ENCODE measurements around the gene TLL2. TPM values are rescaled to one million over a fixed set of nuclear protein-coding genes. Genes with fewer than 3 reads are reported as not detected.
A peak's percentile ranks its signal among the peaks of the same experiment; 100 is the strongest.

Gene TLL2
- total and polyA plus RNA-seq, 7 donors = 0.22 to 0.64 (median 0.32) TPM

GRCh38 chr10:96416643-96417042 is 97.1 kb downstream of the TLL2 start:
- Histone ChIP-seq H3K27ac (no peak overlapping the region), H3K4me1 (peaks cover 14% of the 10 kb centered on the region)
- intact Hi-C loops (cut with DNase I) = no loop called here

GRCh38 chr10:96415891-96416554 is 97.7 kb downstream of the TLL2 start:
- Histone ChIP-seq H3K27ac (no peak overlapping the region), H3K4me3 (no peak overlapping the region), H3K4me1 (peaks cover 14% of the 10 kb centered on the region), H3K36me3 (ENCODE audit: insufficient read depth in 1 of 2, low read depth in 1 of 2) (no peaks in the 10 kb centered on the region), H3K9me3 (no peaks in the 10 kb centered on the region), H3K27me3 (ENCODE audit: insufficient read depth in 3 of 3, low read length in 2 of 3) (no peaks in the 10 kb centered on the region)
- intact Hi-C loops (cut with DNase I) = no loop called here
- no peak for ATAC-seq
- no peak for TF ChIP-seq CTCF (IDR thresholded peaks at IDR 0.05)
- DNase-seq = no peak
- 93% methylated on average over 5 of the region's 5 CpGs for WGBS, 3 donors

More at GRCh38 chr10:96416643-96417042, 97.1 kb downstream of the TLL2 start:
- H3K4me3 ChIP-seq = no peak overlapping the region
- no peaks in the 10 kb centered on the region for H3K9me3 ChIP-seq
- no peaks in the 10 kb centered on the region for H3K36me3 ChIP-seq (ENCODE audit: insufficient read depth in 1 of 2, low read depth in 1 of 2)
- ATAC-seq = peak in 2 of 4 donors; percentile 43 to 54
- no peak for TF ChIP-seq CTCF (IDR thresholded peaks at IDR 0.05)
- no peaks in the 10 kb centered on the region for H3K27me3 ChIP-seq (ENCODE audit: insufficient read depth in 3 of 3, low read length in 2 of 3)
- WGBS, 3 donors = 49 to 62% (median 55%) methylated on average over 7 of the region's 7 CpGs
- peak; percentile 35 to 69 for DNase-seq

GRCh38 chr10:96415150-96415890 is 98.4 kb downstream of the TLL2 start:
- peaks cover 0 to 5% (median 2%) of the 10 kb centered on the region in 3 donors for H3K27me3 ChIP-seq (ENCODE audit: insufficient read depth in 3 of 3, low read length in 2 of 3)
- DNase-seq (no peak), ATAC-seq (no peak)
- intact Hi-C loops (cut with DNase I) = no loop called here
- H3K9me3 ChIP-seq = no peaks in the 10 kb centered on the region
- H3K36me3 ChIP-seq (ENCODE audit: insufficient read depth in 1 of 2, low read depth in 1 of 2) = no peaks in the 10 kb centered on the region
- H3K4me3 ChIP-seq = no peak overlapping the region
- WGBS, 3 donors = 96 to 100% (median 100%) methylated on average over 1 of the region's 1 CpG
- TF ChIP-seq CTCF (IDR thresholded peaks at IDR 0.05) = no peak
- H3K27ac ChIP-seq = no peak overlapping the region
- H3K4me1 ChIP-seq = peaks cover 14% of the 10 kb centered on the region

GRCh38 chr10:96414303-96414702 is 99.4 kb downstream of the TLL2 start:
- no peak overlapping the region for H3K4me3 ChIP-seq
- peaks cover 0 to 7% (median 3%) of the 10 kb centered on the region in 3 donors for H3K27me3 ChIP-seq (ENCODE audit: insufficient read depth in 3 of 3, low read length in 2 of 3)
- no peak for TF ChIP-seq CTCF (IDR thresholded peaks at IDR 0.05)
- ATAC-seq (no peak), DNase-seq (no peak)
- no peaks in the 10 kb centered on the region for H3K9me3 ChIP-seq
- intact Hi-C loops (cut with DNase I) = no loop called here
- 90 to 91% (median 90%) methylated on average over 5 of the region's 5 CpGs for WGBS, 3 donors
- no peaks in the 10 kb centered on the region for H3K36me3 ChIP-seq (ENCODE audit: insufficient read depth in 1 of 2, low read depth in 1 of 2)
- peaks cover 14% of the 10 kb centered on the region for H3K4me1 ChIP-seq
- H3K27ac ChIP-seq = no peak overlapping the region
